GM12873 (cell line): ENCODE results near the gene BIRC3.

ENCODE experiments used
- CTCF ChIP-seq: IDR thresholded peaks from 2 replicates; pipeline ENCODE4 v1.5.1; 2012; ENCODE audit warnings: low read depth, mild to moderate bottlenecking, moderate library complexity, low read length, control low read depth; ENCODE audit not compliant: insufficient read depth; ENCODE audit errors: missing control alignments

BIRC3 gene

GRCh38 chr11:102274628-102275027 lies 42.7 kb upstream of the BIRC3 start:
- no peak for TF ChIP-seq CTCF

DNA sequence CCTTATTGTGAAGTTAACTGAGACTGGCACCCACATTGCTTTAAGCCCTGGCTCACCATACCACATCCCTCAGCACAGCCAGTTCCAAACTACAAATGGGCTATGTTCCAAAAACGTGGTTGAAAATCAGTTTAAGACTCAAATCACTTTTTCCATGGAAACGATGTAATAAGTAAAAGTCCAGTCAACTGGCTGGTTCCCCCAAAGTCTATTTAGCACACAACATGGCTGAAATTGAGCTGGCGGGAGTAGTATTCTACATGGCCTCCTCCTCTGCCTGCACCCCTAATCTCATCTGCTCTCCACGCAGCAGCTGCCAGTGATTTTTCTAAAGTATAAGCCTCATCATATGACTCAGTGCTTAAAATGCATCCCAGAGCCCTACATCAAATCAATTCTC lies 40.9 kb upstream of the BIRC3 start:
- TF ChIP-seq CTCF, result no peak

- TF ChIP-seq CTCF, result no peak
Measured at GRCh38 chr11:102276783-102277182, 40.5 kb upstream of the BIRC3 start.

DNA sequence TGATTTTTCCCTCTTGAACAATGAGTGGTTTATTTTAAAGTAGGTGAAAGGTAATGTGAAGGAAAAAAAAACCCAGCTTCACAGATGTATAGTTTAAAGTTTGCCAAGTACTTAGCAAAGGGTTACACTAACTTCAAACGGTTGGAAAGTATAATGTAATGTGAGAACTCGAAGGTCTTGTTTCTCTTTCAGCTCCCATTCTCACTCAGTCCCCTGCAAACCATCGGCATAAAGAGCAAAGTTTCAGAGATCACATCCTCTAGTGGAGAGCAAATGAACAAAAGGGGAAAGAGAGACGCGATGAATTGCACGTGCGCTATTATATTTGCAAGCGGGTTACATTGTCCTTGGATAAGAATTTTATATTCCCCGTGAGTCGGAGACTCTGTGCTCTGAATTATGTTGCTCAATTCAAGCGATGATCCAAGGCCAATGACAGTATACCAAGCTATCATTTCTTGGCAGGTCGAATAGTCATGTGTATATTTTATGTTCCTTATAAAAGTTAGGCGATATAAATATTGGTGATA lies 37.6 kb upstream of the BIRC3 start:
- peak; percentile 30 for TF ChIP-seq CTCF

DNA sequence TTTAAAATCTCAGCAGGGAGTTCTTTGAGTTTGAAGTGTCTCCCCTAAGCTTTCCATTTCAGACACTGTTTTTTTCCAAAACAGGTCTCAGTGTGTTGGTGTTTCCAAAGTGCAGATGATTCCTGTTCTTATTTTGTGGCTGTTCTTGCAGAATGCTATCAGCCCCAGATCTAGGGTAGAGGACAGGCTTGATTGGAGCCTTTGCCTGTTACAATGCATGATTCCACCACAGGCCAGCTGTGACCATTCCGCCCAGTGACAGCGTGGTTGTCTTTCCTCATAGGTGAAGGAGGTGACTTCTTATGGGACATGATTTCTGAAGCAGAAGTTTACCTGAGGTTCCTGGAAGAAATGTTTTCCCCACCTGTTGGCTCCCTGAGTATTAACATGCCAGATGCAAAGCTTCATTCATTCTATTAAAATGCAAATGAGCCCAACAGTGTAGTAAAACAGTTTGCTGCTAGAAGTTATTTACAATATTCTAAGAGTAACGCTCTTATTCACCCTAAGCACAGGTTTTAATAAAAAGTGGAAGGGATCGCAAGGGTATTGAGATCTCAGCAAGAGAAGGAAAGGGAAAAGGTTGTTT lies 36.9 kb upstream of the BIRC3 start:
- TF ChIP-seq CTCF, result no peak

DNA sequence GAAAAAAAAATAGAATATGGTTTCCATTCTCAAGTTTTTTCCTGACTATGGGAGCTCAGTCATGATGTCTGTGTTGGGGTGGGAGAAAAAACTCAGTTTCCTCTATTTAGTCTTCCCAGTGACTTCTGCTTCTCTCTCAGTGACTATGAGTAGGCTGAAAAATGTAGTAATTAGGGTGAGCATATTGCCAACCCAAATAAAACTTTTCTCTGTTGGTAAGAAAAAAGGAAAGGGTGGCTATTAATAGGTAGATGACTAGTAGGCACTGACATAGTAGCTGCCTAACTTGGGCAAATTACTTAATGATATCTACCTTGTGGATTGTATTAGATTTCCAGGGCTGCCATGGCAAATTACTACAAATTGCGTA lies 34.2 kb upstream of the BIRC3 start:
- no peak for TF ChIP-seq CTCF

DNA sequence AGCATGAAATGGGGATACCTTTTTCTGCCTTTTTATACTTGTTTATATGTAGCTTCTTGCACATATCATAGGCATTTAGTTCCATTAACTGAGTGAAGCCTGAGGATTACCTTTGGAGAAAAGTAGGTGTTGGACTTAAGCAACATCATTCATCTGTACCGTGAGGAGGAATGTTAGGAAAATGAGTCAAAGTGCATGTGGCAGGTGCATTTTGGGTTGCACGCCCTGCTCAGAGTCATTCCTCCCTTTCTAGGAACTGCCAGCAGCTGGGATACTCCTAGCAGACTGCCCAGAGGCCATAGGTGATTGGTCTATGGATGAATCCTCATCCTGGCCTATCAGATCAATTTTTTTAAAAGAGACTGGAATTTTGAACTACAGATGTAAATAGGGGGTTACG lies 33.3 kb upstream of the BIRC3 start:
- no peak for TF ChIP-seq CTCF
